HEK293 (cell line): ENCODE measurements around the gene ZDHHC14.

Experiments
- CTCF ChIA-PET: fragments of 350-600 bp; formaldehyde crosslinking; extraction: SDS; loops from one replicate; lab custom pipeline; 2021; ENCODE audit warnings: antibody characterized with exemption; lab: Yijun Ruan, JAX
- POLR2A ChIA-PET: fragments of 300-600 bp; formaldehyde crosslinking; extraction: SDS; loops from one replicate; lab custom pipeline; 2020; ENCODE audit warnings: antibody characterized with exemption, inconsistent platforms; lab: Yijun Ruan, JAX
- H3K27ac ChIP-seq: fragments of 200-500 bp; sonication (Bioruptor generic); 2 replicates; pipeline ENCODE4 v1.5.1; 2014; ENCODE audit warnings: low read depth, low read length, control low read depth, inconsistent platforms; ENCODE audit errors: extremely low read depth
- H3K36me3 ChIP-seq, 2 experiments: fragments of 200-500 bp in 1 of 2; sonication (Bioruptor generic) in 1 of 2; 1 replicate in 1 of 2; 2 replicates in 1 of 2; pipeline ENCODE4 v1.5.1; 2014 to 2017; ENCODE audit warnings: inconsistent platforms in 2 of 2, low read length in 2 of 2; ENCODE audit not compliant: control insufficient read depth in 2 of 2, insufficient read depth in 1 of 2
- H3K4me1 ChIP-seq: fragments of 200-500 bp; sonication (Bioruptor generic); 2 replicates; pipeline ENCODE4 v1.5.1; 2014; ENCODE audit warnings: mild to moderate bottlenecking, low read length, inconsistent platforms; ENCODE audit not compliant: control insufficient read depth, insufficient read depth
- H3K4me3 ChIP-seq: 2 replicates; pipeline ENCODE4 v1.5.1; 2011; ENCODE audit warnings: low read depth, mild to moderate bottlenecking, control low read depth, low read length, moderate library complexity
- H3K9me3 ChIP-seq: fragments of 200-500 bp; sonication (Bioruptor generic); 2 replicates; pipeline ENCODE4 v1.5.1; 2014; ENCODE audit warnings: low read depth, low read length, inconsistent platforms; ENCODE audit not compliant: control insufficient read depth, insufficient read depth
- BCL11A ChIP-seq: fragments of 450-650 bp; formaldehyde crosslinking; IDR thresholded peaks from 2 replicates; pipeline ENCODE4 v1.5.1; 2016; ENCODE audit warnings: low read depth, missing biosample characterization, missing genetic modification characterization
- BCL11B ChIP-seq: fragments of 450-650 bp; formaldehyde crosslinking; IDR thresholded peaks from 2 replicates; pipeline ENCODE4 v1.5.1; 2016; ENCODE audit warnings: low read depth, missing biosample characterization, missing genetic modification characterization
- PRDM10 ChIP-seq: fragments of 450-650 bp; formaldehyde crosslinking; IDR thresholded peaks from 2 replicates; pipeline ENCODE4 v1.5.1; 2016; ENCODE audit warnings: missing biosample characterization, missing genetic modification characterization
- RBAK ChIP-seq: fragments of 450-650 bp; formaldehyde crosslinking; IDR thresholded peaks from 2 replicates; pipeline ENCODE4 v1.5.1; 2016; ENCODE audit warnings: missing biosample characterization, missing genetic modification characterization
- SP7 ChIP-seq: fragments of 450-650 bp; formaldehyde crosslinking; IDR thresholded peaks from 2 replicates; pipeline ENCODE4 v1.5.1; 2016; ENCODE audit warnings: missing biosample characterization, missing genetic modification characterization
- ZFHX2 ChIP-seq: fragments of 450-650 bp; formaldehyde crosslinking; conservative IDR thresholded peaks from 2 replicates; pipeline ENCODE4 v1.5.1; 2016; ENCODE audit warnings: missing biosample characterization, missing genetic modification characterization
- ZNF133 ChIP-seq: fragments of 450-650 bp; formaldehyde crosslinking; IDR thresholded peaks from 2 replicates; pipeline ENCODE4 v1.5.1; 2016; ENCODE audit warnings: missing biosample characterization, missing genetic modification characterization
- ZNF146 ChIP-seq: fragments of 450-650 bp; formaldehyde crosslinking; IDR thresholded peaks from 2 replicates; pipeline ENCODE4 v1.5.1; 2016; ENCODE audit warnings: missing biosample characterization, missing genetic modification characterization
- ZNF157 ChIP-seq: fragments of 450-650 bp; formaldehyde crosslinking; IDR thresholded peaks from 2 replicates; pipeline ENCODE4 v1.5.1; 2016; ENCODE audit warnings: missing biosample characterization, missing genetic modification characterization
- ZNF19 ChIP-seq: fragments of 450-650 bp; formaldehyde crosslinking; IDR thresholded peaks from 2 replicates; pipeline ENCODE4; 2016; ENCODE audit warnings: missing biosample characterization, missing genetic modification characterization, low read depth
- ZNF211 ChIP-seq: fragments of 450-650 bp; formaldehyde crosslinking; IDR thresholded peaks from 2 replicates; pipeline ENCODE4 v1.5.1; 2016; ENCODE audit warnings: low read depth, missing biosample characterization, missing genetic modification characterization
- ZNF280C ChIP-seq: fragments of 450-650 bp; formaldehyde crosslinking; IDR thresholded peaks from 2 replicates; pipeline ENCODE4 v1.5.1; 2016; ENCODE audit warnings: missing biosample characterization, missing genetic modification characterization
- ZNF366 ChIP-seq: fragments of 450-650 bp; formaldehyde crosslinking; conservative IDR thresholded peaks from 2 replicates; pipeline ENCODE4 v1.5.1; 2016; ENCODE audit warnings: missing biosample characterization, missing genetic modification characterization
- ZNF37A ChIP-seq: fragments of 450-650 bp; IDR thresholded peaks from 2 replicates; pipeline ENCODE4 v1.5.1; 2018; ENCODE audit warnings: missing biosample characterization, missing genetic modification characterization
- ZNF426 ChIP-seq: fragments of 450-650 bp; formaldehyde crosslinking; IDR thresholded peaks from 2 replicates; pipeline ENCODE4 v1.5.1; 2017; ENCODE audit warnings: missing biosample characterization, missing genetic modification characterization, mild to moderate bottlenecking, inconsistent platforms, moderate library complexity
- ZNF433 ChIP-seq: fragments of 450-650 bp; formaldehyde crosslinking; IDR thresholded peaks from 2 replicates; pipeline ENCODE4 v1.5.1; 2016; ENCODE audit warnings: missing biosample characterization, missing genetic modification characterization, low read depth
- ZNF48 ChIP-seq: fragments of 450-650 bp; formaldehyde crosslinking; IDR thresholded peaks from 2 replicates; pipeline ENCODE4 v1.5.1; 2016; ENCODE audit warnings: missing biosample characterization, missing genetic modification characterization
- ZNF521 ChIP-seq: fragments of 450-650 bp; formaldehyde crosslinking; IDR thresholded peaks from 2 replicates; pipeline ENCODE4 v1.5.1; 2017; ENCODE audit warnings: missing biosample characterization, mild to moderate bottlenecking, missing genetic modification characterization
- ZNF530 ChIP-seq: fragments of 450-650 bp; formaldehyde crosslinking; IDR thresholded peaks from 2 replicates; pipeline ENCODE4 v1.5.1; 2016; ENCODE audit warnings: low read depth, missing biosample characterization, missing genetic modification characterization
- ZNF548 ChIP-seq: fragments of 450-650 bp; formaldehyde crosslinking; IDR thresholded peaks from 2 replicates; pipeline ENCODE4 v1.5.1; 2016; ENCODE audit warnings: missing biosample characterization, missing genetic modification characterization
- ZNF549 ChIP-seq: fragments of 450-650 bp; IDR thresholded peaks from 2 replicates; pipeline ENCODE4 v1.5.1; 2018; ENCODE audit warnings: missing biosample characterization, missing genetic modification characterization, mild to moderate bottlenecking, inconsistent platforms, moderate library complexity
- ZNF585B ChIP-seq: fragments of 450-650 bp; formaldehyde crosslinking; IDR thresholded peaks from 2 replicates; pipeline ENCODE4 v1.5.1; 2016; ENCODE audit warnings: missing biosample characterization, missing genetic modification characterization
- ZNF830 ChIP-seq: fragments of 450-650 bp; IDR thresholded peaks from 2 replicates; pipeline ENCODE4 v1.5.0; 2018; ENCODE audit warnings: missing biosample characterization, missing genetic modification characterization, low read depth, mild to moderate bottlenecking, moderate library complexity
- ZSCAN5A ChIP-seq: fragments of 450-650 bp; formaldehyde crosslinking; IDR thresholded peaks from 2 replicates; pipeline ENCODE4 v1.5.1; 2016; ENCODE audit warnings: missing biosample characterization, missing genetic modification characterization
- TF ChIP-seq, protein P1 (sequence below): fragments of 450-650 bp; formaldehyde crosslinking; IDR thresholded peaks from 2 replicates; pipeline ENCODE4 v1.5.1; 2017; ENCODE audit warnings: missing biosample characterization, mild to moderate bottlenecking, missing genetic modification characterization, moderate library complexity

ZDHHC14 gene

DNA sequence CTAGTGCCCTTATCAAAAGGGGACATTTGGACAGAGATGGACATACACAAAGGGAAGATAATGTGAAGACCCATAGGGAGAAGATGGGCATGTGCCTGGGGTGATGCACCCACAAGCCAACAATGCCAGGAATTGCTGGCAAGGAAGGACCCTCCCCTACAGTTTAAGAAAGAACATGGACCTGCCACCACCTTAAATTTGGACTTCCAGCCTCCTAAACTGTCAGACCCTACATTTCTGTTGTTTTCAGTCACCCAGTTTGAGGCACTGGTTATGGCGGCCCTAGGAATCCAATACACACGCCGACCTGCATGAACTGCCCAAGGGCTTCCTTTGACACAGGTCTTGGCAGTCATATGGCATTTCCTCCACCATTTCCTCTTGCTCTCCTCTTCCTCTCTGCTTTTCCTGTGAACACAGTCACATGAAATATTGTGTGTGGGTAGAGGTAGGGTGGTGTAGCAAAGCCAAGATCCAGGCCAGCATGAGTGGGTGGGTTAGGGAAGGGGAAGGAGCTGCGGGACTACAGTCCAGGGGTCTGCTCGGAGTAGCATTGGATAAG is 115.6 kb downstream of the ZDHHC14 start:
- H3K27ac ChIP-seq: no peak overlapping the region
- POLR2A ChIA-PET: no interaction called here

GRCh38 chr6:157497579-157497978 is 116.6 kb downstream of the ZDHHC14 start:
- ChIA-PET POLR2A (no interaction called here), CTCF (interaction anchor here (0.7 kb wide), 1 partner anchor 52 kb away, joined by 3 read pairs; no protein-coding TSS in a partner anchor)
- Histone ChIP-seq H3K4me1 (no peaks in the 10 kb centered on the region), H3K9me3 (no peaks in the 10 kb centered on the region), H3K36me3 (no peaks in the 10 kb centered on the region), H3K27ac (no peak overlapping the region), H3K4me3 (no peak overlapping the region)
- TF ChIP-seq, protein P1, sequence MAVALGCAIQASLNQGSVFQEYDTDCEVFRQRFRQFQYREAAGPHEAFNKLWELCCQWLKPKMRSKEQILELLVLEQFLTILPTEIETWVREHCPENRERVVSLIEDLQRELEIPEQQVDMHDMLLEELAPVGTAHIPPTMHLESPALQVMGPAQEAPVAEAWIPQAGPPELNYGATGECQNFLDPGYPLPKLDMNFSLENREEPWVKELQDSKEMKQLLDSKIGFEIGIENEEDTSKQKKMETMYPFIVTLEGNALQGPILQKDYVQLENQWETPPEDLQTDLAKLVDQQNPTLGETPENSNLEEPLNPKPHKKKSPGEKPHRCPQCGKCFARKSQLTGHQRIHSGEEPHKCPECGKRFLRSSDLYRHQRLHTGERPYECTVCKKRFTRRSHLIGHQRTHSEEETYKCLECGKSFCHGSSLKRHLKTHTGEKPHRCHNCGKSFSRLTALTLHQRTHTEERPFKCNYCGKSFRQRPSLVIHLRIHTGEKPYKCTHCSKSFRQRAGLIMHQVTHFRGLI (tag by site-specific recombination): no peak
- TF ChIP-seq ZNF426 (tag by site-specific recombination): no peak
- TF ChIP-seq ZNF48 (tag by site-specific recombination): no peak
- TF ChIP-seq ZNF830 (tag by site-specific recombination): no peak
- no peak for TF ChIP-seq RBAK
- no peak for TF ChIP-seq ZNF433
- no peak for TF ChIP-seq ZNF157 (tag by site-specific recombination)
- TF ChIP-seq BCL11A (tag by site-specific recombination): no peak
- no peak for TF ChIP-seq ZNF521 (tag by site-specific recombination)
- no peak for TF ChIP-seq ZNF19

More for the DNA sequence above, 115.6 kb downstream of the ZDHHC14 start:
- CTCF ChIA-PET: no interaction called here
- Histone ChIP-seq H3K36me3 (no peaks in the 10 kb centered on the region), H3K9me3 (no peaks in the 10 kb centered on the region), H3K4me1 (no peaks in the 10 kb centered on the region), H3K4me3 (no peak overlapping the region)
- TF ChIP-seq ZNF530 (tag by site-specific recombination) (no peak), ZFHX2 (tag by site-specific recombination) (0 out of 2 replicates have a peak, but pooled peaks have one; percentile 28), ZNF280C (tag by site-specific recombination) (no peak), ZNF548 (tag by site-specific recombination) (peak; percentile 91)

DNA sequence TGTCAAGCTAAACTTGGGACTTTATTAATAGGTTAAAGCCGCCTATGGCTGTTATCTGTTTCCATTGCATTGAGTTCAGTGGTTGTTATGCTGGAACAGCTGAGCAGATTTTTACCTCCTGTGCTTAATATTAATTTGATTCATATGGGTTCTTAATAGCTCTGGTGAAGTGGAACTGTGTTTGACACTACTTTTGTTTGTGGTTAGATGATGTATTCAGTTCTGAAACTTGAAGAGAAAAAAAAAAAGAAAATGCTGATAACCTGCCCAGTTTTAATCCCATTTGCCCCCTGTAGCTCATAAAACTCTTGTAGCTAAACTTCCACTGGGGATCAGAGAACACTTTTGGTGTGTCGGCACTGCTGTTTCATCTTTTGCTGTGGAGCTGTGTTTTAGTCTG is 117.8 kb downstream of the ZDHHC14 start:
- Histone ChIP-seq H3K4me1 (no peaks in the 10 kb centered on the region), H3K4me3 (no peak overlapping the region), H3K9me3 (no peaks in the 10 kb centered on the region), H3K27ac (no peak overlapping the region), H3K36me3 (no peaks in the 10 kb centered on the region)
- ChIA-PET POLR2A (no interaction called here), CTCF (interaction anchor here (0.6 kb wide), 1 partner anchor 221 kb away, joined by 3 read pairs; no protein-coding TSS in a partner anchor)
- no peak for TF ChIP-seq ZNF366 (tag by site-specific recombination)
- TF ChIP-seq BCL11B: no peak
- TF ChIP-seq PRDM10 (tag by site-specific recombination): no peak
- no peak for TF ChIP-seq ZNF585B (tag by site-specific recombination)
- no peak for TF ChIP-seq ZNF549 (tag by site-specific recombination)
- TF ChIP-seq ZNF146 (tag by site-specific recombination): no peak
- no peak for TF ChIP-seq ZNF211 (tag by site-specific recombination)
- TF ChIP-seq SP7 (tag by site-specific recombination): no peak
- no peak for TF ChIP-seq ZSCAN5A (tag by site-specific recombination)
- TF ChIP-seq ZNF133 (tag by site-specific recombination): no peak
- TF ChIP-seq ZNF37A (tag by site-specific recombination): no peak
